GM21367 (cell line): ENCODE data around the gene ARHGAP22.

ENCODE experiments used
- ATAC-seq: cut with Tn5 transposase; IDR thresholded peaks from one replicate; pipeline ENCODE4 v1.9.1; 2021; ENCODE audit not compliant: unreplicated experiment

Gene ARHGAP22

DNA sequence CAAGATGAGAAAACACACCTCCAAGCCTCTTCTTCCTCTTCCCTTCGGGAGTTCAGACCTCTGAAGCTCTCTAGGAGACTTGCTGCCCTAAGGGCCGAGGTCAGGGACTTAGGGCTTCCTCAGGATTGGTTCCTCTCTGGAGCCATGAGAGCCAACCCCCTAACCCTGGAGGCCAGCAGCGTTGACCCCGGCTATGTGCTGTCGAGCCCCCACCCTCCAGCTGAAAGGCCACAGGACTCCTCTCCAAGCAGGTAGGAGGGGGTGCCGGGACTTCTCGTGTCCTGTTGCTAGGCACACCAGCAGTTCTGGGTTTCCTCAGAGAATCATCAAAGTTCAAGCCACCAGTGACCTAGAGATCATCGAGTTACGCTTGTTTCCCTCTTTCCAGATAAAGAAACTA is 87.4 kb downstream of the ARHGAP22 start:
- no peak for ATAC-seq

DNA sequence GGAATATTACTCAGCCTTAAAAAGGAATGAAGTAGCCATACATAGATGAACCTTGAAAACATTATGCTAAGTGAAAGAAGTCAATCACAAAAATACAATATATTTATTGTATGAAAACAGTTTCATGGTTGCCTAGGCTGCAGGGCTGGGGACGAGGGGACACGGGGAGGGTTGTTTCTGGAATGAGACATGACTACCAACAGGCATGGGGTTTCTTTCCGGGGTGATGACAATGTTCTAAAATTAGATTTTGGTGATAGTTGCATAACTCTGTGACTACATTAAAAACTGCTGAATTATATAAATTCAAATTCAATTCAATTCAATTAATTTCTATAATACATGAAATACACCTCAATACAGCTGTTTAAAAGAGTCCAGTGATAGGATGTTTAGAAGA is 88.0 kb downstream of the ARHGAP22 start:
- no peak for ATAC-seq

DNA sequence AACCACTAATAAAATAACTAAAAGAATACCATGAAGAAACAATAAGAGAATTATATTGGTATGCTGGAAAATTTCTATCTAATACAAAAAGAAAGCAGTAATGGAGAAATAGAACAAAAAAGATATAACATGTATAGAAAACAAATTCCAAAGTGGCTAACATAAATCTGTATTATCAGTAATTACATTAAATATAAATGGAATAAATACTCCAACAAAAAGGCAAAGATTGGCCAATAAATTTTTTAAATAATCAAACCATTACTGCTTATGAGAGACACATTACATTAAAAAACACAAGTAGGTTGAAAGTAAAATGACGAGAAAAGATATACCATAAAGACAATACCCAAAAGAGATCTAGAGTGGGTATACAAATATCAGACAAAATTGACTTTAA is 90.0 kb downstream of the ARHGAP22 start:
- no peak for ATAC-seq

DNA sequence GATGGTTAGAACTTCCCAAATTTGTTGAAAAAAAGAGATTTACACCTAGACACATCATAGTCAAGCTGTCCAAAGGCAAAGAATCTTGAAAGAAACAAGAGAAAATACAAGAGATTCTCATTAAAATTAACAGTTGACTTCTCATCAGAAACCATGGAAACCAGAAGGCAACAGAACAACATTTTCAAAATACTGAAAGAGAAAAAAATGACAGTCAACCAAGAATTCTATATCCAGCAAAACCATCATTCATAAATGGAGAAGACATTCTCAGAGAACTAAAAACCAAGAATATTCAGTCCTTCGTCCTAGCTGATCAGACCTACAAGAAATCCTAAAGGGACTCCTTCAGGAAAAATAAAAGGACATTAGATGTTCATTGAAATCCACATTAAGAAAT is 90.6 kb downstream of the ARHGAP22 start:
- no peak for ATAC-seq

DNA sequence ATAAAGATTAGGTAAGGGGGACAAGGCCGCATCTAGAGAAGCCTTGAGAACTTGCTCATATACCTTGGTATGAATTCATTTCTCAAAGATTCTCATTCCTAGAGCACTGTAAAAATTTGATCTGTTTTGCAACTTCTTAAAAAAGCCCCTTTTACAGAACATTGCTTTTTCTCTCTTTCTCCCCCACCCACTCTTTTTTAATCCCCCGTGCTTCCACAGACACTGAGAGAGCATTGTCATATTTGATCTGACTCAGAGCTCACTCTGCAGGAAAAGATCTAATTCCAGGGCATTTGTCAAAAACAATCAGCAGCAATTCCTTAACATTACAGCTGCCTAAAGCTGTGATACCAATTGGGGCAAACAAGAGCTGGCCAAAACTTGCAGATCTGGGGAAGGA is 92.0 kb downstream of the ARHGAP22 start:
- ATAC-seq = no peak

DNA sequence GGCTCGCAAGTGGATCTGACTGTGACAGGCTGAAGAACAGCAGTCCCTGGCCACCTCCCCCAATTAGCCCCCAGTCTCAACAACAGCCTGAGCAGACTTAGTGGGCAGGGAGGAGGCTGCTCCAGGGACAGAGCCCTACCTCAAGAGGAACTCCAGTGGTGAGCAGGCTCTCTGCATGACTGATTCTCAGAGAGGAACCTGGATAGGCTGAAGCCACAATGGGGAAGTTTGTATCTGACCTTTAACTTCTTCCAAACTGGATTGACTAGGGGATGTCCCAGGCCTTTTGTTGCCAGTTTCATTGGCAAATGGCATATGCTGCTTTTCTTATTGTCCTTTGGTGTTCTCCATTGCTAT is 93.0 kb downstream of the ARHGAP22 start:
- no peak for ATAC-seq

DNA sequence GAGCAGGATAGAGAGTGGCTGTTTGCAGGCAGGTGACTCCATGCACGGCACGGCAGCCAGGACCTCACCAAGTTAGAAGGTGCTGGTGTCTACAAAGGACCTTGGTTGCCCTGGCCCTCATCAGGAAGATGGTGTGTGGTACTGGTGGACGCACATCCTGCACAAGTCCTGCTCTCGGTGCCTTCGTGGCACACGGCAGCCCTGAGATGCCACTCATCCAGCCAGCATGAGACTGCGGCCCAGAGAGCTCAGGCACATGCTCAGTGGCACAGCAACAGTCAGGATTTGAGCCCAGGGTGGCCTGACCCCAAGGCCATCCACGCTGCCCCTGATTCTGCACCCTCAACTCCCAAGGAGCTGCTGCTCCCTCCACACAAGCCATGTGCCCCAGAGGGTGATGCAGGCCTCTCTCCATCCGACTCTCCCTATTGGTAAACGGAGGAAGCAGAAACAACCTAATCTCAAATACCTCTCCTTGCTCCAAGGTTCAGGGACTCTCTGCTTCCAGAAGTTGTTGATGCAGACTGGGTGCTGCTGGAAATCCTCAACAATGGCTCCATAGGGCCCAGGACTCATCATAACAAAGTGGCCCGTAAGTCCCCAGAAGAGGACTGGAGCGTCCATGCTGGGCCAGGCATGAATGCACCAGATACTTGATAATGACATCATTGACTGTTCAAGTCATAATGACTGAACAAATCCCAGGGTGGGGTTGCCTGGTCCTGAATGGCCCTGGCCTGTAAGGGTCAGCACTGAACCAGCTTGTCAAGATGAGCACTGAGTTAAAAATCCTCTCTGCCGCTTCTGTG is 93.6 kb downstream of the ARHGAP22 start:
- ATAC-seq = no peak

DNA sequence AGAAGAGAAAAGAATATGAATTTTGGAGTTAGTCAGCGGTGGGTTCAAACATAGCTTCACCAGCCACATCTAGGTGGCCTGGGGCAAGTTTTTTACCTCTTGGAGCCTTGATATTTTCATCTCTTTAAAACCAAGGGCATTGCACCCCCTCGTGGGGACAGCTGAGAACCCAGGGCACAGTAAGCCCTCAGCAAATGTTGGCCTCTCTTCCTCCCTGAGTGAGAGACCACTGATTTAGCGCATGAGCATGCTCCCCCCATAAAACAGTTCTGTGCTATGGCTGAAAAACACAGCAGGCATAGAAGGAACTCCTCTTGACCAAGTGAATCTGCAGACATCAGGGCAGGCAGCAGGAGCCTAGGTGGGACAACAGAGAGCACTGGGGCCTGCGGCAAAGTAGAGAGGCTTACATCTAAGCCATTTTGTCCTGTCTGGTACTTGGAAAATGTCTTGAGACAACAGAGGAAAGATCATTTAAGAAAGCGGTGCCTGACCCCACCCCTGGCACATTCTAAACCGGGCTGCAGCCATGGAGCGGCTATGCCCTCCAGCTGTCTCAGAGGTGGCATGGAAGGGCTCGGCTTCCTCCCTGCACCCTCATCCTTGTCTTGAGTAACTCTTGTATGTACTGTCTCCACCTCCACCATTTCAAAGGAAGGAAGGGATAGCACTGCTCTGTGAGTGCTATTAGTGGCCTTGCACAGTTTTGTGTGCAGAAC is 94.7 kb downstream of the ARHGAP22 start:
- no peak for ATAC-seq

DNA sequence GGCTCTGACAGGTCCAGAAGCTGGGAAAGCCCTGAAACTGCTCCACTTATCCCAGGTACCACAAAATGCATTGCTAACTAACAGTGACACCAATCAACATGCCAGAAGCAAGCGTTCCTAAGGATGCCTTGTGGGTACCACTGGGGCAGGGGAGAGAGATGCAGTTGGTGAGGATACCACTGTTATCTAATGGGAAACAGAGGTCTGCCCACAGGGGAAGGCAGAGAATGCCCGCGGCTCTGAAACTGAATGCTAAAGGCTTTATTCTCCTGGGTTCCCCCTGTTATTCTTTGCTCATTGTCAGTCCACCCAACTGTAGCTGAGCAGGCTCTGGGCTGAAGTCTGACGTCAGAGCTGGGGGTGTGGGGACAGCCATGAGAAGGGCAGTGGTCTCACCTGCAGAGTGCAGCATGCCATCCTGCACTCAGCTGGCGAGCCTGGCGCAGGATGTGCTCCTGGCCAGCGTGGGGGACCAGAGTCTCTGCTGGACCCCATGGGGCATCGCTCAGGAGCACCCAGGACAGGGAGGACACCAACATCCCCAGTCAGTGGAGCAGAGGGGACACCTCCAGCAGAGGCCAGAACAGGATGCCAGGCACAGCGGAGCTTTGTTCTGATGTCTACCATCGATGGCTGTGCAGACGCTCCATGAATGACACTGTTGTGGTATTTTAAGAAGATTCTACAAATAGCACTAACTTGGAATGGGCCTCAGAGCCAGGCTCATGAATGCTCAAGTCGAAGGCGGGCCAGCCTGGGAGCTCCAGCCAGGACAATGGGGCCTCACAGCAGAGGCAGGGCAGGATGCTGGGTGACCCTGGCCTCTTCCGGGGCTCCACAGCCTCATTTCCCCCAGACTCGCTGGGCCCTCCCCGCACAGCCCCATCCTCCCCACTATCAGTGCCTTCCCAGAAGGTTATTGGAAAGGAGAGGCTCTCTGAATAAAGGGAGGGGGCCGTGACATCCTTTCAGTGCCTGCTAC is 95.8 kb downstream of the ARHGAP22 start:
- no peak for ATAC-seq

DNA sequence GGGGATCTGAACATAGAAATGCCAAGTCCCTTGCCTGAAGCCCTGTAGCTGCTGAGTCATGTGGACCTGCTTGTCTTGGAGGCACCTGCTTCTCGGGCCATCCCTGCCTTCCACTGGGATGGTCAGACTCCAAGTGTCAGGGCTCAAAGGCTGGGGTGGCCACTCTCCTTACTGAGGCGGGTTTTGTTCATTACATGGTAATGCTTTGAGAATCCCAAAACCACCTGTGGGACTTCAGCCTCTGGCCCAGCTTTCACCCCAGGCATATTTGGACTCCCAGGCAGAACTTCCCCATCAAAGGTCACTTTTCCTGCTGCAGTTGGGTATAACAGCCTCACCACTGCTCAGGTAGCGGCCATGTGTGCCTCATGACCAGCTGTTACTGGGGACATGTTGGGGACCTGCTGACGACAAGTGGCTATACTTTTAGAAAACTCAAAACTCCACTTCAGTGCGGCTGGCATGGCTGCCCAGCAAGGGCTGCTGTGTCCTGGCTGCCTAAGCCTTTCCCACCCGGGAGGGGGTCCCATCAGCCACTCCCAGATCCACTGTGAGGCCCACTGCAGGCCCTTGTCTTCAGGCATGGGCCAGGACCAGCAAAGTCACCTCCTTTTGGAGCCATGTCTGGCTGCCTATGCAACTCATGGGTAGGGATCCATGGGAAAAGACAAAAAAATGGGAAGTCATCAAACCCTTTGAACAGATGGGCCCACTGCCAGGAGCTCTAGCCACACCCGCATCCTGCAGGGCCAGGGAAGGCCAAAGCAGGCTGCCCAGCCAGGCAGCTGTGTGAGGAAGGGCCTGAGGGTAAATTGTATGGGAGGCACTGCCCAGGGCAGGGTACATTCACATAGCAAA is 96.7 kb downstream of the ARHGAP22 start:
- no peak for ATAC-seq

DNA sequence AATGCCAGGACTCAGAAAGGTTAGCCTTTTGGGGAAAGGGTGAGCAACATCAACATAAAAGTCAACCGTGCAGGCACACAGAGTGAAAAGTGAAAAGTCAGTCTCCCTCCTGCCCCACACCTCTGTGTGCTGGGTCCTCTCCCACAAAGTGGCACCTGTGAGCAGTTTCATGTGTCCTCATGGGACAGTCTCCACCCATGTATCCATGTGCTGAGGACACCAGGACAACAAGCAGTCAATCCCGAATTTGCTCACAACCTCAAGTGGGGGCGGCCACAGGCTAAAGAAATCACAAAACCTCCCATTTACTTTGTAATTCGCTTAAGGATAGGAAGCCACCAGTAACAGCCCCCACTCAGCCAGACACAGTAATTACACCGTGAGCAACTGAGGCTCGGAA is 97.4 kb downstream of the ARHGAP22 start:
- ATAC-seq = no peak

DNA sequence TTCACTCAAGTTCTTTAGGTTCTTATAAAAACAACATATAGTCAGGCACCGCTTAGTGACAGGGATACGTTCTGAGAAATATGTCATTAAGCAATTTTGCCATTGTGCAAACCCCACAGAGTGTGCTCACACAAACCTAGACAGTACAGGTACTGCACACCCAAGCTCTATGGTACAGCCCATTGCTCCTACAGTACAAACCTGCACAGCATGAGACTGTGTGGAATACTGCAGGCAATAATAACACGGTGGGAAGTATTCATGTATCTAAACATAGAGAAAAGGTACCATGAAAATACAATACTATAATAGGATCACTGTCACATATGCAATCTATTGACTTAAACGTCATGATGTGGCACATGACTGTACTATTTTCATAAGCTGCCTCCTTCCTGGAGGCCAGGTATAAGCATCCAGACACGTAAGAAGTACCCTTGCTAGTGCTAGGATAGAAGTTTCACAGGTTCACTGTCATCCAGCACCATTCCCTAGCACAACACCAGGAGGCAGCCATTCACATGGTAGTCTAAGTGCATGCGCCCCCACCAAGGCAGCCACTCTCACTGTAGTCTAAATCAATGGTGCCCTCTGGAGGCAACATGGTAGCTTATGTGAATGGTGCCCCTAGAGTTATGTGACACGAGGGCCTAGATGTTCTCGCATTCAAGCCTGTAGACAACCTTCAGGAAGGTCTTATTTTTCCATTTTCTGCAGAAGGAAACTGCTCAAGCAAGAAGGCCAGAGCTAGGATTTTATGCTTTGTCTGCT is 98.5 kb downstream of the ARHGAP22 start:
- peak; percentile 45 for ATAC-seq

DNA sequence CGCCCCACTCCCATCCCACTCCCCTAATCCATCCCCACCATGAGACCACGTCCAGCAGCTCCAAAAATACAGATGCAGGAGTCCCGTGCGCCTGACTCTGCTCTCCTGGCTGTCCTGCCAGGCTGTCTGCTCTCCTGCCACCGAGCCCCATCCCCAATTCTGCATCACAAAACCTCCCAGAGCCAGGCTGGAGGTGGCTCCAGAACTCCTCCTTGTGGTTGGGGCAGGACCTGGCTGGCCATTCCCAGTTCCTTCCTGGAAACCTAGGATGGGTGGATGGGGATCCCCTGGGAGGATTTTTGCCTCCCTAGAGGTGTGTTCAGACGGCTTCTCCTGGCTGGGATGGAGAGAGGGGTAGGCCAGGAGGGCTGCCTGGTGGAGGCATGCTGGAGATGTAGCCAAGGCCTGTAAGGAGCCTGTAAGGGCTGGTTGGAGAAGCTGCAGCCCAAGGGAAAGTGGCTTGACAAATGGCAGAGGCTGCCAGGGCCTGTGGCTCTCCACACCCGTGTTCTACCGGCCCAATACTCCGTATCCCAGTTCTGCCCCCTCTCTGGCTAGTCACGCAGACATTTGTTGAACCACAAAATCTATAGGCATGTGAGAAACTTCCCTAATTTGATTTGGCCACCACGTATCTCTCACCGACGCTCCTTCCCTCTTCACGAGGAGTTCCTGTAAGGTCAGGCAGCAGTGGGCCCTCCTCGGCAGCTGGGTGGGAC is 99.3 kb downstream of the ARHGAP22 start:
- ATAC-seq = no peak

DNA sequence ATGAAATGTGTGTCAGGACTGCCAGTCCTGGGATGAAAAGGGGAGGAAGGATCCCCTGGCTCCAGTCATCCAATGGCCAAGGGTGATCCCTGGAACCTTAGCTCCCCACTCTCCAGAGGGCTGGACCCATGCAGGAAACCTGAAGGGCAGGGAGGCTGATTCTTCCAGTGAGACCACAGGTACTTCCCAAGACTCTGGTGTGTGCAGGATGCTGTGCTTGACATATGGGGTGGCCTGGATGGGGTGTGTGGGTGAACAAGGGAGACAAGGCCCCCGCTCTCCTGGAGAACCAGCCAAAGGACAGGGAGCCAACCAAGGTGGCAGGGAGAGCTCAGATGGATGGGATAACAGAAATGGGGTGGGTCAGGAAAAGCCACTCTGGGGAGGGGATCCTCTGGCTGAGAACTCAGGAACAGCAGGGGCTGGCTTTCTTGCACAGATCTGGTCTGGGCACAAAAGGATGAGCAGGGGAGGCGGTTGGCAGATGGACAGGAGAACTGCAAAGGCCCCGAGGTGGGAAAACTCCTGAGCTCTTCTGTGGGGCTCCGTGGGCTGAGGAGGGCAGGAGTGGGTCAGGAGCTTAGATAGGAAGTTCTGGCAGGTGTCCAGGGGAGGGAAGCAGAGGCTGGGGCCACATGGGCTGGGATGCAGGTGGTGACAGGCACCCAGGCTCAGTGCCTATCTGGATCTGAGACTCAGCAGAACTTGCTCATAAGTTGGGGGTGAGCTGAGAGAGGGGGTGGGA is 100.6 kb downstream of the ARHGAP22 start:
- no peak for ATAC-seq

DNA sequence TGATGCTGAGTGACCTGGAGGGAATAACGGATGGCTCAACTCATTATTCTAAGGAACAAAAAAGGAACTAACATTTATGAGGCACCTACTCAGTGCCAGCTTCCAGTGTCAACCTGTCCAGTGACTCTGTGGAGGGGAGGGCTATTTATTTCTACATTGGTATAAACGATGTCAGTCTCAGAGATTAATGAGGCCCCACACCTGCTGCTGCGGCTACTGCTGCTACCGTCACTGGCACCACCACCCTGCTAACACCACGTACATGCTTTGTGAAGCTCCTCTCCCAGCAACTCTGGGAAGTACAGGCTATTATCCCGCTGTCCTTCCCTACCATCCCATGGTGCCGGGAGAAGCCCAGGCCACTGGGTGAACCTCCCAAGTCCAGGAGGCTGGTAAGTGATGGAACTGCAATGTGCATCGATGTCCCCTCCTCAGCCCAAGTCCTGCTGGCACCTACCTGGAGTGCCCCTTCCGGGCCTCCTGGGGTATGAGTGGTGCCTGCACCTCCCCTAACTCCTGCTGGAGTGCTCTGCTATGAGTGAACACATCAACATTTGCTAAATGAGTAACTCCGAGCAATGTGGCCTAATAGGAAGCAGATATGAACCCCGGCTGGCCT is 101.5 kb downstream of the ARHGAP22 start:
- ATAC-seq = no peak

DNA sequence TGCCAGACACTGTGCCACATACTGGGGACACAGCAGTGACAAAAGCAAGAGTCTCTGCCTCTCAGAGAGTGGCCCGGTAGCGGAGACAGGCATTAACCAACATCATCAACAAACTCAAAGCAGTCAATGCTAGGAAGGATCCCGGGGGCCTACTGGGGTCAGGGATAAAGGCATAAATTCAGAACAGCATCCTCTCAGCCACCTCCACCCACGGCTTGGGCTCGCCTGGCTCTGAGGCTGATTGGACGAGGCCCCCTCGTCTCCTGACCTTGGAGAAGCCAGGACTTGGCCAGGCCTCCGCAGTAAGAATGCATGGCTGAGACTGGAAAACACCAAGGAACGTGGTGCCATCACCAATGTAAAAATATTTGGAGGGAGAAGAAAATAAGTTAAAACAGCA is 102.1 kb downstream of the ARHGAP22 start:
- no peak for ATAC-seq

DNA sequence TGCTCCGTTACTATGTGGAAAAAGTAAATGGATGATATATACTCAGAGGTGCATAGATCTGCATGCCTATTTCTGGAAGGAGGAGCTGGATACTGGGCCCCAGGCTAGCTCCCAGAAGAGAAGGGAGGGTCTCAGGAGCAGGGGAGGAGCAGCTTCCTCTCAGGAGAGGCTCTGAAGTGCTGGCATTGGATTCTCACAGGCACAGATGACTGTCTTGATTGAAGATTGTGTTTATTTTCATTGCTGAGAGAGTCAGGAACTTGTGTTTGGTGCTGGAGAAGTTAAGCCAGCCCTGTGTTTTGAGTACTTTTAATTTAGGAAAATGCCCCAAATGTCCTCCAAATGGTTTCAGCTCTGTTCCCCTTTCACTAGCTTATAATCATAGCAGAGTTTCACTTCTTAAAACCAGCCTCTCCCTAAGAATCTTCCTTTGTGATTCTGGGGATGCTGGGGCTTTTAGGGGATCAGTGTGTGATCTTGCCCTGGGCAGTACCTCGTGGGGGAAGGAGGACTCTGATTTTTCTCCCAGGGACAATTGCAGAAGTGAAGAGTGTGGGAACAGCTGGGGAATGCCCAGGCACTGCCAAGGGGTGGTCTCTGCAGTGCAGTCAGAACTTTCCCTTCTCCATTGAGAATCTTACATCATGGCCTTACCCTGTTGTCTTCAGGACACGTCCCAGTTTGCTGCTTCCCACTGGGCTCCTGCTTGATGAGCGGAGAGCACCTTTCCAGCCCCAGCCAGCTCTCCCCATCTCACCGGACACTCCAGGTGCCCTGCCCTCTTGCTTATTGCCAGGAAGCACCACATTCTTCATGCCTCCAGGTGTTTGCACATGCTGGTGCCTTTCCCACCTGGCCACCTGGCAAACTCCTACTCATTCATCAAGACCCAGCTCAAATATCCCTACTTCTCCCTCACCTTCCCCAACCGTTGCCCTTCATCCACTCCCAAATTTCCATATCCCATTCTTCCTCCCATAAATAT is 102.8 kb downstream of the ARHGAP22 start:
- ATAC-seq = no peak
